Omental fat pad (tissue), 4 donors: ENCODE measurements around the gene INPP5A. TPM values are rescaled to one million over a fixed set of nuclear protein-coding genes. Genes with fewer than 3 reads are reported as not detected.

Source experiments
- ATAC-seq: fragments of 150-250 bp; one replicate; pipeline ENCODE4 v1.9.1; 2016; ENCODE audit warnings: mild to moderate bottlenecking, moderate library complexity; ENCODE audit not compliant: low FRiP score
- DNase-seq: peaks from one replicate; pipeline ENCODE4 v3.0.0-alpha.2; 2019; ENCODE audit warnings: low spot score
- CTCF ChIP-seq, 3 donors: fragments of 450-650 bp; IDR thresholded peaks; one replicate each; pipeline ENCODE4 v1.5.1; 2016 to 2017; ENCODE audit warnings: antibody characterized with exemption in 3 of 3, mild to moderate bottlenecking in 3 of 3, moderate library complexity in 2 of 3
- total RNA-seq, 4 donors: library from RNA; depleted of rRNA; stranded (reverse); fragments of >200 nt; gene quantifications; one replicate each; pipeline ENCODE4 v1.1.0, GENCODE V29; 2016

INPP5A gene
- total RNA-seq, 4 donors from 2014 or later, result 34.1 to 49.3 (median 43.3) TPM

GRCh38 chr10:132511121-132512051 lies 26.2 kb upstream of the INPP5A start:
- ATAC-seq (no peak), DNase-seq (peak; percentile 20)
- no peak for TF ChIP-seq CTCF (IDR thresholded peaks at IDR 0.05)

GRCh38 chr10:132512052-132512442 lies 25.5 kb upstream of the INPP5A start:
- TF ChIP-seq CTCF (IDR thresholded peaks at IDR 0.05), result no peak
- DNase-seq (peak; percentile 13), ATAC-seq (no peak)

- ATAC-seq, result no peak
- DNase-seq, result peak; percentile 9
- no peak for TF ChIP-seq CTCF (IDR thresholded peaks at IDR 0.05)
Observed at GRCh38 chr10:132512693-132513345, 24.8 kb upstream of the INPP5A start.

- DNase-seq (peak; percentile 13), ATAC-seq (no peak)
- no peak for TF ChIP-seq CTCF (IDR thresholded peaks at IDR 0.05)
Observed at GRCh38 chr10:132514821-132515520, 22.6 kb upstream of the INPP5A start.

GRCh38 chr10:132515811-132516726 lies 21.5 kb upstream of the INPP5A start:
- ATAC-seq (no peak), DNase-seq (peak; percentile 20)
- TF ChIP-seq CTCF (IDR thresholded peaks at IDR 0.05), result no peak
